GM18909 (cell line): ENCODE results near the gene CYFIP1.

Experiments
- ATAC-seq: cut with Tn5 transposase; IDR thresholded peaks from one replicate; pipeline ENCODE4 v1.9.1; 2021; ENCODE audit warnings: mild to moderate bottlenecking; ENCODE audit not compliant: unreplicated experiment, poor library complexity

CYFIP1 gene

DNA sequence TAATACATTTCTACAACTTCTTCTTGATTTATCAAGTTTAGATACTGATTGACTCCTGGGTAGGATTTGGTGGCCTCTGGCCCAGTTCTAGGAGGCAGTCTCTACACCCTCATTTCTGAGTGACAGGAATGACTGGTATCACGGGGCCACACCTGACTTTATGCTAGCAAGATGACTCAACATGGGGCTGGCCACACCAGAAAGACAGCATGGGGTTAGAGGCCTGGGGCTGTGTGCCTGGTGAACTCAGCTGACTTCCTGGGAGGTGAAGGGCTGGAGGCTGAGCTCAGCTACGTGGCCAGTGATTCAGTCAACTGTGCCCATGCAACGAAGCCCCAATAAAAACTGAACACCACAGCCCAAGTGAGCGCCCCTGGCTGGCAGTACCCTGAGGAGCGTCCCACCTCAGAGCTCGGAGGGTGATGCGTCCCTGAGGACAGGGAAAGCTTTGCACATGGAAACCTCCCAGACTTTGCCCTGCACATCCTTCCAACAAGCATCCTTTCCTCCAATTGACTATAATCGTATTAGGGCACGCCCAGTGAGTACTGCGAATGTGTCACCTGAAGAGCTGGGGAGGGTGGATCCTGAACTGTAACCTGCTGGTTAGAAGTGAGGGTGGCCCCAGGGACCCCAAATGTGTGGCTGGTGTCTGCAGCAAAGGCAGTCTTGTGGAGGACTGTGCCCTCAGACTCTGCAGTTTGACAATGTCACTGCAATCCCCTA is 84.5 kb downstream of the CYFIP1 start:
- ATAC-seq, result peak; percentile 73

DNA sequence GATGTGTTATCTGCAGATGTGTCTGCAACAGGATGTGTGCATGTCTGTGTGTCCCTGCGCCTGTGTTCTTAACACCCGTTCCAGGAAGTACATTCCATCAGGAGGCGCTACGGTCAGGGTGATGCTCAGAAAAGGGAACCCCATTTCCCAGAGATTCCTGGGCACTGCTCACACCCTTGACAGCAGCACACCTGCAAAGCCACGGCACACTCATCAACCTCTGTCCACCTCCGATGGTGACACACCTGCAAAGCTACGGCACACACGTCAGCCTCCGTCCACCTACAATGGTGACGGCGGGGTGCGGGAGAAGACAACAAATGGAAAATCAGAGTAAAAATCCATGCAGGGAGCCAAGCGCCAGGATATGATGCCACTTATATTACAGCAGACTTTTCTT is 86.3 kb downstream of the CYFIP1 start:
- ATAC-seq, result no peak

DNA sequence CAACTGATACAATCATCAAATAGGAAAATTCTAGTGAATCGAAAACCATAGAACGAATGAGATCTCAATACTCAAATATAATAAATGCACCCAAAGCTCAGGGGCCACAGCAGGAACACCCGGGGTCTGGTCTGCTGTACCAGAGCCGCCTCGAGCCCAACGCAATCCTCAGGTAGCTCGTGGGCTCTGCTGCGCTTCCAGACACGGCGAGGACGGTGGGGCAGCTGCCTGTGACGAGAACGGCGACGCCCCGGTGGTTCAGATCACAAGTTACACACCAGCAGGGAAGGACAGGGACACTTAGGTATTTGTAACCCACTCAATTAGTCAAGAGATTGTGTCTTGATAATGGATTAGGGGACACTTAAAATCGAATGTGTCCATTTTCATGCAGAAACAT is 87.1 kb downstream of the CYFIP1 start:
- ATAC-seq, result no peak

DNA sequence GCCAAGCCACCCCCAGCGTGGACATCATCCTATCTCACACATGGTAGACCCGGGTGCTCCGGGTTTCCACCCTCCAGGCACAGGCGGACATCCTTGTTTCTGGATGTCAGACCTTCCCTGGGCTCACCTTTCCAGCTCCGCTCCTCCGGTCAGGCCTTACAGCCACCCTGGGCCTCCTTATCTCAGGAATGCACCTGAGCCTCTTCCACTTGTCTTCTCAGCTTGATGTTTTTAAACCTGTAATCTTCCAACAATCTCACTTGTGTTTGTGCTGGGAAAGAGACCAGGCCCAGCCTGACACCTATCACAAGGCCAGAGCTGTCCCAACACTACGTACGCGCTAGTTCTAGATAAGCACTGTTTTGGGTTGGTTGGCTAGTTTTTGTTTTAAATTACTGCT is 87.8 kb downstream of the CYFIP1 start:
- ATAC-seq, result no peak

DNA sequence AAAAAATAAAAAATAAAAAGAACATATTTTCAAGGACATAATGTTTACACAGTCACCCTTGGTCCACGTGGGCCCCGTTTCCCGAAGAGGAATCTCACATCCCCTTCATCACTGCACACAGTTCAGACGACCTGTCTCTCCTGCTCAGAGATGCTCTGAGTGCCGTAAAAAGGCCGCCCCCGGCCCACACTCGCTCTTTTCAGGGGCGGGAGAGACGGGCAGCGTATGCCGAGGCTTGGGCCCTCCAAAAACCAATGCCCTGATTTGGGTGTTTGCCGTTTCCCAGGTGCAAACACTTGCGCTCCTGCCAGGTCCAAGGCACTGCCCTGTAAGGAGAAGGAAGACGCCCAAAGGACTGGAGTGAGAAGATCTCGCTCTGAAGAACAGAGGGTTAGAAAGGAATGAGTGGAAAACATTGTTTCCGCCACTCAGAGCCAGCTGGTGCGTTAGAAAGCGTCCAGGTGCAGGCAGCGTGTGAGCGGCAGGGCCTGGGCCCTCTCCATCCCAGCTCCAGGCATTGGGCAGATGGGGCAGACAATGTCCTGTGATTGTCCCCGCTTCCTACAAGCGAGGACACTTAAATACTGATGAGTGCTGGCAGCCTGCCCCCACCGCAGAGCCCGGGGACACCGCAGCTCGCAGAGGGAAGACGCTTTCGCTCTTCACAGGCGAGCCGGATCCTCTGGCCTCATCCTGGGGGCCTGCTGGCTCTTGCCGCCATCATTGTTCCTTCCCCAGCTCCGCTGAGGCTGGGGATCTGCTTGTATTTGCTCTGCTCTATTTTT is 88.5 kb downstream of the CYFIP1 start:
- ATAC-seq, result no peak

DNA sequence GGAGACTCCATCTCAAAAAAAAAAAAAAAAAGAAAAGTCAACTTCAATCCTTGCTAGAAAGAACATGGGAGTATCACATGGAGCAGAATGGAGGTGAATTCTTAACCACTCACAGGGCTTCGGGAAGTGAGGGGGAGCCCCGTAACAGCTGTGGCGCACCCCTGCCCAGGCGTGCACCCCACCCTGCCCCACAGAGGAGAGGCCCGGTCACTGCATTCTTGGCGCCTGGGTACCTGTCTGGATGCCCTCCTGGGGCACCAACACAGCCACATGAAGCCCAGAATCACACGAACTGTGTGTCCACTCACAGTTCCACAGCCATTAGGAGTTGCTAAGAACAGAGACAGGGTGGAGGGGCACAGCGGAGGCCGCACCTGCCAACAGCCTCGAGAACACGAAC is 89.9 kb downstream of the CYFIP1 start:
- no peak for ATAC-seq

DNA sequence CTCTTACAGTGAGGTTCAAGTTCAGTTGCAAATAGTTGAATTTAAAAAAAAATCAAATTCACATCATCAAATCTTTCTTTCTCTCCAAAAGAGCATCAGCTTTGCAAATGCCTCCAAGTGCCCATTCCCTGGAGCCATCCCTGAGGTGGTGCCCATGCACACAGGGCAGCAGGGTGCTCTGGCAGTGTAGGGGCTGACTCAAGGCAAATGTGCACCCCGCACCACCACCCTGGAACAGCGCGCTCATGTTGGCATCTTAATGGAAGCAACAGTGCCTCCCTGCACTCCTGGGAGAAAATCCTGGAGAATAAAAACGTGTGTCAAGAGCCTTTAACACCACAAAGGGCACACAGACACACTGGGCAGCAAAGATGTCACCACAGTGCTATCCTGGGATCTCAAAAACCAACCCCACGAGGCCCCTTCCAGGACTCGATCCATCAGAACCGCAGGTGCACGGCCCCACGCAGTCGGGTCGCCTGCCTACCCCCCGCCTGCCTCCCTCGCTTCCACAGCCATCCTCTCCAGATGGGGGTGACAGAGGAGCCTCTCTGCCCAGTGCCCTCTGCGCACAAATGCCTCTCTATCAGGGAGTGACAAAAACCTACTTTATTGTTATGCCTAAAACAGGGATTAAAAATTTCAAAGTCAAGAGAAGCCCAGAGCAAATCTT is 90.9 kb downstream of the CYFIP1 start:
- ATAC-seq, result no peak

DNA sequence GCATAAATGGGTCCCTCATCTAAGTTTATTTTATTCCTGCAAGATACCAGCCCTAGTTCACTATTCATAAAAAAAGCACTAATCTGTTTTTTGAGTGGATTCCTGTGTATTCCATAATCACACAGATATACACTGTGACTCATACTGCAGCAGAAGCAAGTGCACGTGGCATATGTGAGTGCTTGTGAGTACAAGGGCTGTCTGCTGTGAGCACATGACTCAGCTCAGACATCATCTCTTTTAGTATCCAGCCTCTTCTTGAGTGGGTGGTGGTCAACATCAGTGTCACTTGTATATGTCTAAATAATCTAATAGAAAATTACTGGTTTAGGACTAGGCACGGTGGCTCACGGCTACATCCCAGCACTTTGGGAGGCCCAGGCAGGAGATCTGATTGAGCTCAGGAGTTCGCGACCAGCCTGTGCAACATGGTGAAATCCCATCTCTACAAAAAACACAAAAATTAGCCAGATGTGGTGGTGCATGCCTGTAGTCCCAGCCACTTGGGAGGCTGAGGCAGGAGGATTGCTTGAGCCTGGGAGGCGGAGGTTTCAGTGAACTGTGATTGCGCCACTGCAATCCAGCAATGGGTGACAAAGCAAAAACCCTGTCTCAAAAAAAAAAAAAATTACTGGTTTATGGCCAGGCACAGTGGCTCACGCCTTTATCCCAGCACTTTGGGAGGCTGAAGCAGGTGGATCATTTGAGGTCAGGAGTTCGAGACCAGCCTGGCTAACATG is 91.9 kb downstream of the CYFIP1 start:
- no peak for ATAC-seq

DNA sequence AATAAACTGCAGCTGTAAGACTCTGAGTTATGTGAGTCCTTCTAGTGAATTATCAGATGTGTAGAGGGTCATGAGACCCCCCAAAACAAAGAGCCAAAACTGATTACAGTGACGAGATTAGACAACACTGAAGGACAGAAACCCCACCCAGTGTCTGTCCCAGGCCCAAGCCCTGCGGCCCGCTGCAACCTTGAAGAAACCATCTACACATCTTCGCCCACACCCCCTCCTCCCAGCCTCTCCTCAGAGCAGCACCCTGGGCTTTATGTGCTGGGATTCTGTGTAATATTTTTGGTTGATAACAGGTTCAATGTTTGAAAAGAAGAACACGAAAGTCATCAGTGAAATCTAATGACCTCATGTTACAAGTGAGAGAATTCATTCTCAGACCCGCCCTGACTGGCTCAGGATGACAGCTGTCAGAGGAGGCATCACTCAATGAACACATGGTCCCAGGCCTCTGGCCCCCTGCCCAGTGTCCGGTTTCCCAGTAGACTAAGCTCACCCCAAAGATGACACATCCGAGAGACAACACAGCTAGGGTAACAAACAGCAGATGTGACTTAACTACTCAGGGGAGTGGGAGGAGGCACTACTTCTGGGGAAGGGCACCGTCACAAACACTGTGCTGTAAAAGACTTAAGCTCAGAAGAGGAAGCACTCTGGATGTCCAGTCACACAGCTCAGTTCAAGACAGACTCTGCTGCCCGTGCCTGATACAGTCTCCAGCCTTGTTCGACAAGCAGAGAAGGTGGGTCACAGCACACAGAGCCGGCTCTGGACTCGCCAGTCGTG is 92.8 kb downstream of the CYFIP1 start:
- no peak for ATAC-seq

DNA sequence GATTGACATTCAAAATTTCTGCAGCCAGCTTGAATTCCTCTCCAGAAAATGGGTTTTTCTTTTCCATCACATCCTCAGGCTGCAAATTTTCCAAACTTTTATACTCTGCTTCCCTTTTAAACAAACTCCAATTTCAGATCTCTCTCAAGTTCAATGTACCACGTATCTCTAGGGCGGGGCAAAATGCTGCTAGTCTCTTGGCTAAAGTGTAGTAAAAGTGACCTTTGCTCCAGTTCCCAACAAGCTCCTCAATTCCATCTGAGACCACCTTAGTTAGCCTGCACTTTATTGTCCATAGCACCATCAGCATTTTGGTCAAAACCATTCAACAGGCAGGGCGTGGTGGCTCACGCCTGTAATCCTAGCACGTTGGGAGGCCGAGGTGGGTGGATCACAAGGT is 95.0 kb downstream of the CYFIP1 start:
- no peak for ATAC-seq

DNA sequence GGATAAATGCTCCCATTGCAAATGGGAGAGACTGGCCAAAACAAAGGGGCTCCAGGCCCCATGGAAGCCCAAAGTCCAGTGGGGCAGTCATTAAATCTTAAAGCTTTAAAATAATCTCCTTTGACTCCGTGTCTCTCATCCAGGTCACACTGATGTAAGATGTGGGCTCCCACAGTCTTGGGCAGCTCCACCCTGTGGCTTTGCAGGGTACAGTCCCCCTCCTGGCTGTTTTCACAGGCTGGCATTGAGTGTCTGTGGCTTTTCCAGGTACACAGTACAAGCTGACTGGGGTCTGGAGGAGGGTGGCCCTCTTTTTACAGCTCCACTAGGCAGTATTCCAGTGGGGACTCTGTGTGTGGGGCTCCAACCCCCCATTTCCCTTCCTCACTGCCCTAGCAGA is 95.8 kb downstream of the CYFIP1 start:
- ATAC-seq, result no peak

DNA sequence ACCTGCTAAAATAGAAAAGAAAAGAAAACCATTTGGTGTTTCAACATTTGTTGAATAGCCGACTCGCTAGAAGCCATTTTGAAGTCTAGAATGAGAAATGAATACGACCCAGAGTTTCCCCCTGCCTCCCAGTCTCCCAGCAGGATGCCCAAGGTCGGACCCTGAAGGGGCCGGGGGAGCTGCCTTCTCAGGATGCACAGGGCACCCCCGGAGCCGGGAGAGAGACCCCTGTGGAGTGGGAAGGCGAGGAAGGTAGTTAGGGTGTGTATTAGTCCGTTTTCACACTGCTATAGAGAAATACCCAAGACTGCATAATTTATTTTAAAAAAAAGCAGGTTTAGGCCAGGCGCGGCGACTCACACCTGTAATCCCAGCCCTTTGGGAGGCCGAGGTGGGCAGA is 97.0 kb downstream of the CYFIP1 start:
- no peak for ATAC-seq

DNA sequence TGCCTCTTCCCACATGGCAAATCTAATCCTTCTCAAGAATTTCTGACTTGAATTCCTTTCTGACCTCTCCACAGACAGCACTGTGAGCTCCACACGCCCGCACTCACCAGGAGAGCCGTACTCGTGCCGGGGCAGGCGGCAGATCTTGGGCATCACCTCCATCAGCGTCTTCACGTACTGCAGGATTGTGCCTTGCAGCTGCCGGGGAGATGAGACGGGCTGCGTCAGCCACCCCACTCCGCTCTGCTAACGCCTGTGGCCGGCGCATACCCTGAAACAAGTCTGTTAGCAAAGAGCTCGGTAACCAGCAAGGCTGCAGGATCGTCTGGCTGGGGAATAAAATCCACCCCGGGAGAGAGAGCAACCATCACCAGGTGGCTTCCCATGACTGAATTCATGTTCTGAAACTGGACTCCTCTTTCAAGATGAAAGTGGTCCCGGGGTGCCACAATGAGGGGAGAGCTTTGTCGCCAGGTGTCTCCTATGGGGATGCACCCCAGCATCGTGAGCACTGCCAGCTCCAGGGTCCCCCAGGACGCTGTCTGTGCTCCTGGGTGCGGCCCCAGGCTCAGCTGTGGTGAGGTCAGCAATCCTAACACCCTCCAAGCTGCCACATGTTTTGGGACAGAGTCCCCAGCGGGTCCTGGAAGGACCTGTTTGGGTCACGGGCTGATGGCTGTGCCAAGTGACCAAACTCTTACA is 98.3 kb downstream of the CYFIP1 start:
- no peak for ATAC-seq

DNA sequence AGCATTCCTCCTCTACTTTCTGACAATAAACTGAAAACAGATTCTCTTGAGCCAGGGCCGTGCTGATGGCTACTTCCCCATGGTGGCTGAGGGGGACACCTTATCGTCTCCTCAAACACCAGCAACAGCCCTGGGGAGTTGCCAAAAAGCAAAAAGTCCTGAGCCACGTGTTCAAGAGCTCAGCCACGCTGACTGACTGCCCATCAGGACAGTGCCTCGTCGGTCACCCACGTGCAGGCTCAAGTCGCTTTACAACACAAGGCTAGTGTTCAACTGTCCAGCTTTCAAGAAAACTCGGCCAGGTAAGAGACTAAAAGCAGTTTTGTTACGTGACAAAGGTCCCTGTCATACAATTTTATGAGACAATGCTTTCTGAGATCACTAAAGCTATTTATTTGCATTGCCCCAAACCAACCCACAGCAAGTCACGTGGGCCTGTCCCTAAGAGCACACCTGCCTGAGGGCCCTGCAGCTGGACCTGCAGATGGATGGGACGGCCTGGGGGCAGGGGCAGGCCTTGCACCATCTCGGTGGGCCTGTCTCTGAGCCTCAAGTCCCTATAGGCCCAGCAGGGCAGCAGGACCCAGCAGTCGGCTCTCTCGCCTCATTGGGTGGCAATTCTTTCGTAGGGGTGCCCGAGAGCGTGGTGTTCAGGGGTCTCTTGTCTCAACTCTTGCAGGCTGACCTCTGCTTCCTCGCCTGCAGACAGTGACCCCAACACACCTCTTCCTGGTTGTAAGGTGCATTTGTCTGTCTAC is 99.0 kb downstream of the CYFIP1 start:
- no peak for ATAC-seq

DNA sequence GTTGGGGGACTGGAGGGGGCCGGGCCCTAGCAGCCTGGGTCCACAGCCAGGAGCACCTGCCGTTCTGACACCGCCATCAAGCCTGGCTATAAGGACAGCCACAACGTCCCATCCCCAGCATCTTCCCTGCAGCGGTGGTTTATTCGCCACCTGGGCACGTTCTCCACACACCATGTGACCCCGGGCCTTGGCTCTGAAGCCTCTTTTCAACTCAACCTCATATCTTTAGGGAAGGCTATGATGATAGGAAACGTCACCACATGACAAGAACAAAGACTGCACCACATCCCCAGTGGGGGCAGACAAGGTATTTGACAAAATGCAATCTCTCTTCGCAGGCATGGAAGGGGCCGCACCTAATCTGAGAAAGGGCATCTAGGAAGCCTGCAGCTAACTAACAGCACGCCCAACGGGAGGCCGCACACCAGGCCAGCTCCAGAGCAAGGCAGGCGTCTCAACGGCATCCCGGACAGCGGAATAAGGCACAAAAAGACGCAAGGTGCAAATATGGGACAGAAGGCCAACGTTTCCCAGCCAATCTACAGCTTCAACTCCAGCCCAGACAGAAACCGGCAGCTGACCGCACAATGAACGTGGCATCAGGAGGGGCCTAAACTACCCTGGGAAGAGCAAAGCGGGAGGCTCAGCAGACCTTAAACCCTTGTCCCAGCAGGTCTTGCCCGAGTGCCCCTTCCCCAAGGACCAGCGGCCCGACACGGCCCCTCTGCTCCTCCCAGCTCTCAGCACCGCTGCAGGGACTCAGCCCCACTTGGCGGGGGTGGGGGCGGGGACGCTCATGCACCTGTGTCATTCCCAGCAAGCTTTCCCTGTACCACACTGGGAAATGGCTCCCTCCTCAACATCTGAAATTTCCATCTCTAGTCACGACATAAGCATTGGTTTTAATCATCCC is 99.8 kb downstream of the CYFIP1 start:
- no peak for ATAC-seq

DNA sequence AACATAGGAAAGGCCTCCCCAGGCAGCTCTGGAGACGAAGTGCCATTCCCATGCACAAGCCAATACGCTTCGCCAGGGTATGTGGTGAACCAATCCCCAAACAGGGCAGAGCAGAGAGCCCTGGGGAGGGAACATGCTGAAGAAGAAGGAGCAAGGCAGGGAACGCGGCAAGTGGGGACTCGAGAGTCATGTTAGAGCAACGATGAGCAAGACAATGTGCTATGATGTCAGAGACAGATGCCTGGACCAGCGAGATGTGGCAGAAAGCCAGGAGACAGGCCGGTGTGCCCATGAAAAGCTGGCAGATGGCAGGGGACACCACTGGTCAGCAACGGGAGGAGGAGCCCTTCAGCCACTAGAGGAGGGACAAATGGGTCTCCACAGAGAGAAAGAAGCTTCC is 102.1 kb downstream of the CYFIP1 start:
- ATAC-seq, result no peak

DNA sequence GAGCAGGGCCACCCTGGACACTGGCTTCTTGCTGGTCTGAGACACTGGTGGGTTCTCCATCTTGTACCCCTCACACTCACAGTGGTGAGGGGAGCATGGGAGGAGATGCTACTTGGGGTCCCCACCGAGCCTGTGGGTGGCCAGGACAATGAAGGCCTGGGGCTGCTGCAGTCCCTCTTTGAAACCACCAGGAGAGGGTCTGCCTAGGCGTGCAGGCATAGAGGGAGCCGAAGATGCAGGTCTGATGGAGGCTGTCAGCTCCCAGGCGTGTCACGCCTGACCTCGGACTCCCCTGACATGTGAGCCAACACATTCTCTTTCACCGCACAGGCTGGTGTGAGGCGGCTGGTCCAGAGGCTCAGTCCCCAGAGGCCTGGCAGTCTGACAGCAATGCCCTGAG is 102.6 kb downstream of the CYFIP1 start:
- no peak for ATAC-seq

DNA sequence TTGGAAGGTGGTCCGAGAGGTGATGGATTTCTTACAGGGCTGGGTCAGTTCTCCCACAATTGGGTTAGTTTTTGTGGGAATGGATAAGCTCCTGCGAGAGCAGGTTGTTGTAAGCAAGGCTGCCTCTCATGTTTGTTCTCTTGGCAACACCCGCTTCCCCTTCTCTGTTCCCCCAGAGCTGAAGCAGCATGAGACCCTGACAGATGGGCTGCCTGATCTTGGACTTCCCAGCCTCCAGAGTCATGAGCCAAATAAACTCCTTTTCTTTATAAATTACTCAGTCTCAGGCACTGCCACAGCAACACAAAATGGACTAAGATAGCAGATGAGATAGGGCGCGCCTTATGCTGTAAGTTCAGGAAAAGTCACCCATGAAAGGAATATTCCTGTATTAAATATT is 103.1 kb downstream of the CYFIP1 start:
- ATAC-seq, result no peak
